ENCODE data around the gene HELZ.
"Not testable (repeated sequence)": the region's sequence is repeated elsewhere in the genome, so short reads cannot be mapped to it uniquely, and the experiment has no call there.

The HELZ gene

DNA sequence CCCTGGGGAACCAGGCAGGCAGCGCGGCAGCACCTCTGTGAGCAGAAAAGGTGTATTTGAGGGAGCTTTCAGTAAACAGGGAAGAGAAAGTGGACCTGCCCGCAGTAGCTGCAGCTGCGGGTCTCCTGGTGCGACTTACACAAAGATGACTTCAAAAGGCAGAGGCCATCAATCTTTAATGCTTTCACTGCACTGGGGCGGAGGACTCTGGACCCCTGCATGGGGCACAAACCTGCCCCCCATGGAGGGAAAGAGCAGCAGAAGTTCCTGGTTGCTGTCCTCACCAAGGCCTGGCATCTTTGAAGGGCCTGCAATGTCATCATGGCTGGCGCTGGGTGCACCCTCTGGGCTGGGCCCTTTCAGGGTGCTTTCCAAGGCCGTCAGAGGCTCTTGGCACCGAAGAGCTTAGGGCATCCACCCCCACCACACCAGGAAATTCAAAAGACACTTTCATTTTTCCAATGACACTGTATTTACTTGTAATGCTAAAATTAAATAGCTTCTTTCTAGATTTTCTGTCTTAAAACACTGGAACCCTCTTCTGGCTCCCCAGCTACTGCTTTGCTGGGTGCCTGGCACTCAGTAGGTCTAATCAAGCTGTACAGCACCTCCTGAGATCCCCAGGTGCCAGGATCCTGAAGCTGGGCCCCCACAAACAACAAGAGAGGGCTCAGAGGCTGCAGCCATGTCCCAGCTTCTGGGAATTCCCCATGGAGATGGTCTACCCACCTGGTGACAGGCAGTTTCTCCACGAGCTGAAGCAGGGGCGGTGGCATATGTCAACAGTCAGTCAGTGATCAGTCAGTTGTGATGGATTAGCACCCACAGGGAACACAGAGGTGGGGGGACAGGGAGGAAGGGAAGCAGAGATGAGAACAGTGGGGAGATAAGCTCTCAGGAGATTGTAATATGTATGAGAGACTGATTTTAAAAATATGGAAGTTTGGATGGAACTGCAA is 202.8 kb downstream of the HELZ start:
- in situ Hi-C loops (cut with HindIII; ENCODE audit: low sequenced_read_pairs): no loop called here

DNA sequence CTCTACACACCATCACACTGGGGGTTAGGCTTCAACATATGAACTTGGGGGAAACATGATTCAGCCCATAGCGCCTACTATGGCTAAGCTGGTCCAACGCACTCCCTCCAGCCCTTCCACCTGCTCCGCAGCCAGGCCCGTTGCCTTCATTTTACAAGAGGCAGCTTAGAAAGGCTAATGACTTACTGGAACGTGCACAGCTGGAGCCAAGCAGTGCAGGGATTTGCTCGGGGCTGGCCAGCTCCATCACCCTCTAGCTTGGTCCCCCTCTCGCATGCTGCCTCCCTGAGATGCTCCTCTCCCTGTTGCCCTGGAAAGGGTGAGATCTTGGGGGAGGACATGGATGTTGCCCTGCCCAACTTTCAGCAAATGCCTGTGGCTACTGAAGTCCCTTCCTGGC is 203.5 kb downstream of the HELZ start:
- in situ Hi-C loops (cut with HindIII; ENCODE audit: low sequenced_read_pairs): no loop called here

DNA sequence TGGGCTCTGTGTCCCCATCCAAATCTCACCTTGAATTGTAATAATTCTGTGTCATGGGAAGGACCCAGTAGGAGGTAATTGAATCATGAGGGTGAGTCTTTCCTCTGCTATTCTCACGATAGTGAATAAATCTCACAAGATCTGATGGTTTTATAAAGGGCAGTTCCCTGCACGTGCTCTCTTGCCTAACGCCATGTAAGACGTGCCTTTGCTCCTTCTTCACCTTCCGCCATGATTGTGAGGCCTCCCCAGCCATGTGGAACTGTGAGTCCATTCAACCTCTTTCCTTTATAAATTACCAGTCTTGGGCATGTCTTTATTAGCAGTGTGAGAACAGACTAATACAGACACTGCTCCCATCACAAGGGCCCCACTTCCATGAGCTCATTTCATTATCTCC is 203.9 kb downstream of the HELZ start:
- in situ Hi-C loops (cut with HindIII; ENCODE audit: low sequenced_read_pairs): not testable (repeated sequence)

DNA sequence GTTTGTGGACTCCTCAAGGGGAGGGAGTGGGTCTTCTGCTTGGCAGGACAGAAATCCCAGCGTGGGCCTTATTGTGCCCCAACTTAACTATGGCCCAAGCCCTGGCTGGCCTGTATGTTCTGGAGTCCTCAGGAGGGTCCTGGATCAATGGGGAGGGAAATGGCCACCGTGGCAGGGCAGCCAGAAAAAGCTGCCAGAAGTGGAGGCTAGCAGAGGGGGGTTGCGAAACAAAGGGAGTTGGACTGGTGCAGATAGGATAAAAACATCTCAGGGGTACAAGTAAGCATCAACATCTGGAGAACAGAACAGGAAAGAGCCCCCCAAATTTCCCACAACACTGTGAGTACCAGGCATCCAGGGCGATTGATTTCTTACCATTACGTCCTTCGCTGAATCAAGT is 204.3 kb downstream of the HELZ start:
- in situ Hi-C loops (cut with HindIII; ENCODE audit: low sequenced_read_pairs): no loop called here

DNA sequence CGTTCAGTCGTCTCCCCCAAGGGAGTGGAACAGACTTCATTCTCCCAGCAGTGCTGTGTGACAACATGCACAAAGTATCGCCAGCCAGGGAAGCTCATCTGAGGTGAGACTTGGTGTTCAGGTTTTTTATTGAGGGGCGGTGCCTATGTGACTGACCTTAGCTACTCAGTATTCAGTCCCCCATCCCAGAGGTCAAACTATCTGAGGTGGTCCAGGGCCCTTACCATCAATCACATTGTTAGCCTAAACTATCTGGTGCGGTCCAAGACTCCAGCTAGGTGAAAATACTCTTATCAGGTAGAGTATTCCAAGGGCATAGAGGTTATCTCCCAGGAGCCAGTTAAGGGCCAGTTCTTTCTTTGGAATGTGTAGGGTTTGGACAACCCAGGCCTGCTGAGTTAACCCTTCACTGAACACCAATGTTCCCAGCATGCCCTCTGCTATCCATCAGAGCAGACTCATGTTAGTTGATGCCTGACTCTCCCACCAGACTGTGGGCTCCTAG is 206.1 kb downstream of the HELZ start:
- in situ Hi-C loops (cut with HindIII; ENCODE audit: low sequenced_read_pairs): no loop called here

DNA sequence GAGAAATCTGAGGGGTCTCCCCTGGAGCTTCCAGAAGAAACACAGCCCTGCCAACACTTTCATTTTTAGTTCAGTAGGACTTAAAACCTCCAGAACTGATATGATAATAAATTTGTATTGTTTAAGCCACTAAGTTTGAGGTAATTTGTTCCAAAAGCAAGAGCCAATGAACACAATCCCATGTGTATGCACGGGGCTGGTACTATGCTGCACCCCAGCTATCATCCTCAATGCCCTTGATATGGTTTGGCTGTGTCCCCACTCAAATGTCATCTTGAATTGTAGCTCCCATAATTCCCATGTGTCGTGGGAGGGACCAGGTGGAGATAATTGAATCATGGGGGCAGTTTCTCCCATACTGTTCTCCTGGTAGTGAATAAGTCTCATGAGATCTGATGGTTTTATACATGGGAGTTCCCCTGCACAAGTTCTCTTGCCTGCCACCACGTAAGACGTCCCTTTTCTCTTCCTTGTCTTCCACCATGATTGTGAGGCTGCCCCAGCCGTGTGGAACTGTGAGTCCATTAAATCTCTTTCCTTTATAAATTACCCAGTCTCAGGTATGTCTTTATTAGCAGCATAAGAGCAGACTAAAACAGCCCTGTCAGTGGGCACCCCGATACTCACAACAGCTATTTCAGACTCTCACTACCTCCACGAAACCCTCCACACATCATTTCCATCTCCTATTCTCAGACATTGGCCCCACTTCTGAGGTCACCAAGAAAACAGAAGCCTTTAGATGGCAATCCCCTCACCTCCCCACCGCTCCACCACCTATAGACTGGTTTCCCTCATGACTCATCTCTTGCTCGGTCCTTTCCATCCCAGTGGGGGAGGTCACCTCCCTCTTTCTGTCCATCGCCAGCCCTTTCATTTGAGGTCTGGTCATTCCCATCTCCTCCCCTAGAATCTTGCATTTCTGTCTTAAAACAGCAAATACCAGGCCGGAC is 209.6 kb downstream of the HELZ start:
- in situ Hi-C loops (cut with HindIII; ENCODE audit: low sequenced_read_pairs): no loop called here

DNA sequence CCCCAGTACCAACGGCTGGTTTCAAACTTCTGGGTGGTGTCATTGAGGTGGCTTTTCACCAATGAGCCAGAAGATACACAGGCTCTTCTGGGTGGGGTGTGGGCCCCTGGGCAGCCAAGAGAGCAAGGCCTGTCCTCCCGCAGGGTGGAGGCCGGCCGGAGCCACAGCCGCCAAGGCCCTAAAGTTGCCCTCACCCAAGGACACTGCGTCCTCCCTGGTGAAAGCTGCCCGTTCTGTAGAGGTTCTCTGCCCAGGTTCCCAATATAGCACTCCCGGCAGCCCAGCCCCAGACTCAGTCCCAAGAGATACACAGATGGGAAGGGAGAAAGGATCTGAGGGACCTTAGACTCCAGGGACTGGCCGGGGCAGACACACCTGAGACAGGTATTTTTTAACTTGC is 211.4 kb downstream of the HELZ start:
- in situ Hi-C loops (cut with HindIII; ENCODE audit: low sequenced_read_pairs): no loop called here

DNA sequence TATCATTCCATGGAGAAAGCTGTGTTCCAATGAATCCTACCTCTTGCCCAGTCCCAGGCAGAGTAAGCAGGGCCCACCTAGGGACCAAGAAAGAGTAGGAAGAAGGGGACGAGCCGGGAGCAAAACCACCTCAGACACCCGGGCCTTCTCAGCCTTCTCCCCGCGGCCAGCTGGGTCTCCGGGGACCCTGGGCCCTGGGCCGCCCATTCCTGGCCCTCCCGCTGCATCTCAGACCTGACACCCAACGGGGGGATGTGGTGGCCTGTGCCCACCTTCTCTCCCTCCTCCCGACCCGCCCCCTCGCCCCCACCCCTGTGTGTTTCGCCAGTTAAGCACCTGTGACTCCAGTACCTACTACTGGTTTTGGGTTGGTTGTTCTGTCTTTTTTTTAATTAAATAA is 212.0 kb downstream of the HELZ start:
- in situ Hi-C loops (cut with HindIII; ENCODE audit: low sequenced_read_pairs): no loop called here

DNA sequence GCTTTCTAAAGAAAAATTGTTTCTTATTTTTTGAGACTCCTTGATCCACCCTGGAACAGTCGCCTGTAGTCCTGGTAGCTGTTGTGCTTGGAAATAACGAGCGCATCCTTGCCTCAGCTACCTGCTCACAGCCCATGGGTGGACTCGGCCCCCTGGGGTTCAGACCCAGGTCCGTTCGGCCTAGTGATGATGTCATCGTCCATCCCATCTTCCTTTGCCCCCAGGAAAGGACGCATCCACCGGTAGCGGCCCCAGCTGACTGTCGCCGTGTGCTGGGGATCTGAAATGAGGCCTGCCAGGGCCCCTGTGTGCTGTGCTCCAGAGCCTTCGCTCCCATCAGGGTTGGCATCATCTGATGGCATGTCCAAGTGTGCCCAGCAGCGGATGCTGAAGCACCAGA is 212.6 kb downstream of the HELZ start:
- in situ Hi-C loops (cut with HindIII; ENCODE audit: low sequenced_read_pairs): no loop called here

DNA sequence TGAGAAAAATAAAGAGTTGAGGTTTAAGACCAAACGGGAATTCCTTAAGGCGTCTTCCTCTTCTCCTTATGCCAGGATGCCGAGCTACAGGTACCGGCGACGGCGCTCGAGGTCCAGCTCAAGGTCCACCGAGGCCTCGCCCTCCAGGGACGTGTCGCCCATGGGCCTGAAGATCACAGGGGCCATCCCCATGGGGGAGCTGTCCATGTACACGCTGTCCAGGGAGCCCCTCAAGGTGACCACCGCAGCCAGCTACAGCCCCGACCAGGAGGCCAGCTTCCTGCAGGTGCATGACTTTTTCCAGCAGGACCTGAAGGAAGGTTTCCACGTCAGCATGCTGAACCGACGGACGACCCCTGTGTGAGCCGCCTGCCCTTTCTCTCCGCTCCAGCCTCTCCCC is 214.4 kb downstream of the HELZ start:
- in situ Hi-C loops (cut with HindIII; ENCODE audit: low sequenced_read_pairs): no loop called here

DNA sequence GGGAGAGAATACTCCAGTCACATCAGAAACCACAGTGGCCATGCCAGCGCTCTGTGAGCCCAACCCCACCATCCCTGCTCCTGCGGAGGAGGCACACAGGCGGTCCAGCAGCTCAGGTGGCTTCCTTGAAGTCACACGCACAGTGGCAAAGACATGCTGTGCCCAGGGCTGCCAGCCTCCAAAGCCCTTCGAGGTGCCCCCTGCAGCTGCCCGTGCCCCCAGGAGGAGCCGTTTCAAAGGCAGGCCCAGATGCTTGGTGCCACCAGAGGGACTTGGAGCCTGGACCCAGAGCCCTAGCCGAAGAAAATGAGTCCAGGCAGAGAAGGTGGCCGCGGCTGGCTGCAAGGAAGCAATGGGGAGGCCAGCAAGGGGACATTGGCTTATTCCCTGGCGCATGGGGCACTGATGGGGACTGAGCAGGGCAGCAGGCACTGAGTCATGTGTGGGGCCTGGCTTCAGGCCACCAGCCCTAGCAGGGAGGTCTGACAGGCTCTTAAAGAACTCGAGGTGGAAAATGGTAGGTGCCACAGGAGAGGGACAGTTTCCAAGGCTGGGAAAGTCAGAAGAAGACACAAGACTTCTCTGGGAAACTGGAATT is 217.9 kb downstream of the HELZ start:
- in situ Hi-C loops (cut with HindIII; ENCODE audit: low sequenced_read_pairs): no loop called here

DNA sequence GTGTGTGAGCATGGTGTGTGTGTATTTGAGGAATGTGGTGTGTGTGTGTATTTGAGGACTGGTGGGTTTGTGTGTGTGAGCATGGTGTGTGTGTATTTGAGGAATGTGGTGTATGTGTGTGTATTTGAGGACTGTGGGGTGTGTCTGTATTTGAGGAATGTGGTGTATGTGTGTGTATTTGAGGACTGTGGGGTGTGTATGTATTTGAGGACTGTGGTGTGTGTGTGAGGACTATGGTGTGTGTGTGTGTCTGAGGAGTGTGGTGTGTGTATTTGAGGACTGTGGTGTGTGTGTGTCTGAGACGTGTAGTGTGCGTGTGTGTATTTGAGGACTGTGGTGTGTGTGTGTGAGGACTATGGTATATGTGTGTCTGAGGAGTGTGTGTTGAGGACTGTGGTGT is 218.7 kb downstream of the HELZ start:
- in situ Hi-C loops (cut with HindIII; ENCODE audit: low sequenced_read_pairs): no loop called here

DNA sequence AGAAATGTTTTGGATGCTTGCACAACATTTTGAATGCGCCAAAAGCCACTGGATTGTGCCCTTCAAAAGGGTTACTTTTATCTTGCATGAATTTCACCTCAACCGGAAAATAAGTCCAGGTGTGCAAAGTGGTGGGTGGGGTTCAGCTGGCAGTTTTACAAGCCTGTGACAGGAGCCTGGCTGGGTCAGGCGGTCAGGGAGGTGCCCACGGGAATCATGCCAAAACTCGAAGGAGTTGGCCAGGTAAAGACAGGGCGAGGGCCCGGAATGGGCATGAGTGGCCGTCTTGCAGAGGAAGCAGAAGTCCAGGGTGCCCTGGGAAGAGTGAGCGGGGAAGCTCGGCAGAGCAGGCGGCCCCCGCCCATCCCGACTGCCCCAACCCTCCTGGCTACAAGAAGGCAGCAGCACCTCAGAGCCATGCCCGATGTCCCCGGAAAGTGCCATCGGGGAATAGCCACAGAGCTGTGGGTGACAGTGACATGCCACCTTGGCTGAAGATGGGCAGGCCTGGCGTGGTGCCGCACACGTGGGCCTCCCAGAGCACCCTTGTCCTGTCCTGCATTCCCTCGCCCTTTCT is 219.7 kb downstream of the HELZ start:
- in situ Hi-C loops (cut with HindIII; ENCODE audit: low sequenced_read_pairs): no loop called here

DNA sequence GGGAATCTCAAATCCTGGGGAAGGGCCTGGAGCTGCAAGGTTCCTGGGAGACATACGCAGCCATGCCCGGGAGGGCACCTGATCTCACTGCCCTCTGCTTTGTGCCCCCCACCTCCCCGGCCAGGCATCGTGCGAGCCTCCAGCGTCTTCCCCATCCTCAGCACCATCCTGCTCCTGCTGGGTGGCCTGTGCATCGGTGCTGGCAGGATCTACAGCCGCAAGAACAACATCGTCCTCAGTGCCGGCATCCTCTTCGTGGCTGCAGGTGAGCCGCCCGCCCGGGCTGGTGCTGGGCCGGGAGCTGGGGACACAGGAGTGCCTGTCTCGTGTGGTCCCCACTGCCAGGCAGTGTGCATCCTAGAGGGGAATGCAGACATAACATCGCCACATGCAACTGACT is 220.3 kb downstream of the HELZ start:
- in situ Hi-C loops (cut with HindIII; ENCODE audit: low sequenced_read_pairs): no loop called here

DNA sequence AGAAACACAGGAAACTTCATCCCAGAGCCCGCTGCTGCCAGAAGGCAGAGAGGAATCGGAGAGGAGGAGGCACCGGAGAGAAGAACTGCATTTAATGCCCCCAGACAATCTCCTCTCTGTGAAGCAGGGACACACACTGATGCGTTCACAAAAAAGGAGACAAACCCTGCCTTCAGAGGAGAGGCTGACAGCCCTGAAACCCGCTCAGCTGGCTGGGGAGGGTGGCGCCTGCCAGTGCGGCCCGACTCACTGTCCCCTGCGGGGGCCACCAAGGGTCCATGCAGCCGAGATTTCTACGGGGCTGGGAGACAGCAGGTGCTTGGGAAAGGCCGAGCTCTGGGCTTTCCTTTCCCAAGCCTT is 222.6 kb downstream of the HELZ start:
- in situ Hi-C loops (cut with HindIII; ENCODE audit: low sequenced_read_pairs): no loop called here

DNA sequence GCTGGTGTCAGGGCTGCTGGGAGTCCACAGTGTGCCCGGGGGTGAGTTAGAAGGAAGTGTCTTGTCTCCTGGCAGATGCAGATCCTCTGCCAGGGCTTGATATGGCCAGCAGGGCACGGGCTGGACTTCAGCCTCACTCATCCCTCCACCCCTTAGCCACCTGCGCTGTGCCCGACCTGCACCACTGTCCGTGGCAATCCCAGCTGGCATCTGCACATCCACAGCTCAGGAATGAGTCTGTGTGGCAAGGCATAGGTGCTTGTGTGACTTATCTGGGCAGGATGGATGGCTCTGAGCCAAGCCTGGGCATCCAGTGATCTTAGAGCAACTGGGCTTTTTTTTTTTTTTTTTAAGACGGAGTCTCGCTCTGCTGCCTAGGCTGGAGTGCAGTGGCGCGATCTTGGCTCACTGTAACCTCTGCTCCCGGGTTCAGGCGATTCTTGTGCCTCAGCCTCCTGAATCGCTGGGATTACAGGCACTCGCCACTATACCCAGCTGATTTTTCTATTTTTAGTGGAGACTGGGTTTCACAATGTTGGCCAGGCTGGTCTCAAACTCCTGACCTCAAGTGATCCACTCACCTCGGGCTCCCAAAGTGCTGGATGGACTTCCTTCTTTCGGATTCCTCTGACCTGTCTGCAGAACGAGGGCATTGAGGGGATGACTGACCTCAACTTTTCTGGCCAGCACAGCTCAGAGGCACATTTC is 223.1 kb downstream of the HELZ start:
- in situ Hi-C loops (cut with HindIII; ENCODE audit: low sequenced_read_pairs): no loop called here

DNA sequence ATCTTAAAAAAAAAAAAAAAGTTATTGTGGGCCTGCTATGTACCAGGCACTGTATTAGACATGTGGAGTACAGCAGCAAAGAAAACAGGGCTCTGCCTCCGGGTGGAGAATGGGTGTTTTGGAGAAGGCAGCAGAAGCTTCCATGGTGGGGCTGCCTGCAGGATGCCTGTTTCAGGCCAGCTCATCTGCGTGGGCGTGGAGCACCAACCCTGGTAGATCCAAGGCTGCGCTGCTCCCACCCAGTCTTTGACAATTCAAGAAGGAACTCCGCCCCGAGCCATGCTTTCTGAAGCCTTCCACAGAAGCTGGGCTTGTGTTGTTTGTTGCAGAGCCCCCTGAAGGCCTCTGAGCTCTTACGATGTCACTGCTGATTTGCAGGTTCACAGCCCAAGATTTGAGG is 223.8 kb downstream of the HELZ start:
- in situ Hi-C loops (cut with HindIII; ENCODE audit: low sequenced_read_pairs): no loop called here

Data from endothelial cell of hepatic sinusoid (primary cell).